GM12878 (cell line): ENCODE data around the gene SSB. TPM values are rescaled to one million over a fixed set of nuclear protein-coding genes. Genes with fewer than 3 reads are reported as not detected.

Experiments
- BACH1 ChIP-seq: fragments of 450-650 bp; IDR thresholded peaks from 2 replicates; pipeline ENCODE4 v1.6.1; 2017; ENCODE audit warnings: mild to moderate bottlenecking, borderline replicate concordance
- CUX1 ChIP-seq: IDR thresholded peaks from 2 replicates; pipeline ENCODE4 v1.6.1; 2012; ENCODE audit warnings: improper control_type of control experiment, low read depth, low read length; ENCODE audit not compliant: insufficient replicate concordance
- HDAC2 ChIP-seq: fragments of 200-600 bp; sonication (generic); IDR thresholded peaks from 2 replicates; pipeline ENCODE4 v1.6.1; 2017
- RB1 ChIP-seq: fragments of 450-650 bp; formaldehyde crosslinking; IDR thresholded peaks from 2 replicates; pipeline ENCODE4 v1.6.1; 2017; ENCODE audit warnings: mild to moderate bottlenecking, borderline replicate concordance
- ZNF592 ChIP-seq: fragments of 450-650 bp; IDR thresholded peaks from 2 replicates; pipeline ENCODE4 v1.6.1; 2017; ENCODE audit warnings: mild to moderate bottlenecking, moderate library complexity
- polyA plus RNA-seq, 11 experiments: library from polyadenylated mRNA; depleted of rRNA in 4 of 11; unstranded in 6 of 11; stranded (reverse) in 5 of 11; fragments of >200 nt; fragmentation: Nextera tagmentation in 4 of 11; fragmentation: Illumina TruSeq in 1 of 11; extraction: Ambion mirVana in 4 of 11; extraction: Trizol in 1 of 11; gene quantifications; 1 replicate in 1 of 11; 2 replicates in 10 of 11; pipeline versions ENCODE4 v1.2.1 to v1.2.3, GENCODE V29; 2011 to 2016; ENCODE audit warnings: inconsistent platforms in 2 of 11, missing spikeins in 2 of 11, low read depth in 1 of 11
- total RNA-seq, 4 experiments: library from RNA; depleted of rRNA in 3 of 4; stranded (reverse); fragments of >200 nt in 3 of 4; fragmentation: Illumina TruSeq in 1 of 4; extraction: Trizol in 1 of 4; gene quantifications; 2 replicates each; pipeline versions ENCODE4 v1.2.1 to v1.2.3, GENCODE V29; 2013 to 2021

SSB gene
- total and polyA plus RNA-seq, 10 of the 15 experiments (the other 5 are each of a cell fraction or from before 2014, with no cell fraction given): 103 to 313 (median 200) TPM

GRCh38 chr2:169771021-169771420 lies 27.6 kb upstream of the SSB start (continued):
- TF ChIP-seq CUX1: no peak
- TF ChIP-seq ZNF592: no peak
- no peak for TF ChIP-seq BACH1
- no peak for TF ChIP-seq RB1
- TF ChIP-seq HDAC2: no peak
